HEK293 (cell line): ENCODE results near the gene TNS1.

Source experiments
- GLI4 ChIP-seq: fragments of 450-650 bp; formaldehyde crosslinking; IDR thresholded peaks from 2 replicates; pipeline ENCODE4 v1.5.1; 2016; ENCODE audit warnings: missing biosample characterization, missing genetic modification characterization
- PBX3 ChIP-seq: sonication (generic); formaldehyde crosslinking; IDR thresholded peaks from 2 replicates; pipeline ENCODE4 v1.8.1; 2022; ENCODE audit warnings: mild to moderate bottlenecking, moderate library complexity, missing genetic modification reagents
- REST ChIP-seq: fragments of 450-650 bp; formaldehyde crosslinking; IDR thresholded peaks from 2 replicates; pipeline ENCODE4 v1.5.1; 2016; ENCODE audit warnings: missing biosample characterization, missing genetic modification characterization

GRCh38 chr2:217873371-217873770 lies 129.4 kb downstream of the TNS1 start:
- TF ChIP-seq REST (tag by site-specific recombination): no peak
- no peak for TF ChIP-seq GLI4 (tag by site-specific recombination)
- no peak for TF ChIP-seq PBX3
